OCI-LY7 (cell line): Measurements from ENCODE around the gene TMEM72.

Experiments used
- CTCF ChIP-seq: fragments of 200-600 bp; sonication (generic); conservative IDR thresholded peaks from 2 replicates; pipeline ENCODE4 v1.5.1; 2014; ENCODE audit warnings: mild to moderate bottlenecking, antibody characterized with exemption, low read length, moderate library complexity, mixed read lengths
- EZH2phosphoT487 ChIP-seq: fragments of 200-600 bp; sonication (generic); IDR thresholded peaks from 2 replicates; pipeline ENCODE4 v1.6.1; 2018; ENCODE audit warnings: low read depth, borderline replicate concordance, mild to moderate bottlenecking, mixed run types, antibody characterized with exemption, low read length, moderate library complexity, mixed read lengths

- TF ChIP-seq CTCF (no peak), EZH2phosphoT487 (no peak)
Observed at GRCh38 chr10:44986179-44986578, 75.0 kb downstream of the TMEM72 start.
